ENCODE data around the gene ATP5PF.

DNA sequence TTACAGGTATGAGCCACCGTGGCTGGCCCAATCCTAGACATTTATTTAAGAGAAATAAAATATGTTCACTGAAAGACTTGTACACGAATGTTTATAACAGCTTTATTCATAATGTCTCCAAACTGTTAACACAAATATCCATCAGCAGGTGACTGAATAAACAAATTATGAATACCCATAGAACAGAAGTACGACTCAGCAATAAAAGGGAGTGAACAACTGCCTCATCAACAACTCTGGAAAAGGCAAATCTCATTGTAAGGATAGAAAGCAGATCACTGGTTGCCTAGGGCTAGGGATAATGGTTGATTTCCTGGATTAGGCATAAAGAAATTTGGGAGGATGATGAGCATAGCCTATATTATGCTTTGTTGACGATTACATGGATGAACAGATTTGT, 41.7 kb upstream of the ATP5PF start:
- TF ChIP-seq POLR2AphosphoS5 (IDR thresholded peaks at IDR 0.05): no peak
- TF ChIP-seq, protein P1, sequence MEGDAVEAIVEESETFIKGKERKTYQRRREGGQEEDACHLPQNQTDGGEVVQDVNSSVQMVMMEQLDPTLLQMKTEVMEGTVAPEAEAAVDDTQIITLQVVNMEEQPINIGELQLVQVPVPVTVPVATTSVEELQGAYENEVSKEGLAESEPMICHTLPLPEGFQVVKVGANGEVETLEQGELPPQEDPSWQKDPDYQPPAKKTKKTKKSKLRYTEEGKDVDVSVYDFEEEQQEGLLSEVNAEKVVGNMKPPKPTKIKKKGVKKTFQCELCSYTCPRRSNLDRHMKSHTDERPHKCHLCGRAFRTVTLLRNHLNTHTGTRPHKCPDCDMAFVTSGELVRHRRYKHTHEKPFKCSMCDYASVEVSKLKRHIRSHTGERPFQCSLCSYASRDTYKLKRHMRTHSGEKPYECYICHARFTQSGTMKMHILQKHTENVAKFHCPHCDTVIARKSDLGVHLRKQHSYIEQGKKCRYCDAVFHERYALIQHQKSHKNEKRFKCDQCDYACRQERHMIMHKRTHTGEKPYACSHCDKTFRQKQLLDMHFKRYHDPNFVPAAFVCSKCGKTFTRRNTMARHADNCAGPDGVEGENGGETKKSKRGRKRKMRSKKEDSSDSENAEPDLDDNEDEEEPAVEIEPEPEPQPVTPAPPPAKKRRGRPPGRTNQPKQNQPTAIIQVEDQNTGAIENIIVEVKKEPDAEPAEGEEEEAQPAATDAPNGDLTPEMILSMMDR (IDR thresholded peaks at IDR 0.05): no peak
- TF ChIP-seq POLR2A (IDR thresholded peaks at IDR 0.05; ENCODE audit: low read depth): no peak
- no peak for TF ChIP-seq EP300 (IDR thresholded peaks at IDR 0.05)

All from esophagus muscularis mucosa (tissue), 4 donors.